IMR-90 (cell line): ENCODE measurements around the gene ZNF33B. TPM values are rescaled to one million over a fixed set of nuclear protein-coding genes. Genes with fewer than 3 reads are reported as not detected.

ENCODE experiments used
- ATAC-seq: fragments of 200-7000 bp; cut with Tn5 transposase; 2 replicates; pipeline ENCODE4 v1.9.1; 2020; ENCODE audit warnings: low read depth, mild to moderate bottlenecking, moderate library complexity
- Bru-seq: library from RNA; stranded (reverse); fragments of 400-500 nt; gene quantifications from one replicate; lab custom pipeline; 2021; lab: Mats Ljungman, UMichigan
- BruChase-seq, 2 experiments: library from RNA; stranded (reverse); fragments of 400-500 nt; gene quantifications; one replicate each; lab custom pipeline; 2021; lab: Mats Ljungman, UMichigan
- BruUV-seq: library from RNA; stranded (reverse); fragments of 400-500 nt; replicated peaks from 2 replicates; lab custom pipeline; 2021; lab: Mats Ljungman, UMichigan
- CTCF ChIA-PET: fragments of 300-600 bp; formaldehyde crosslinking; extraction: SDS; loops from one replicate; lab custom pipeline; 2021; ENCODE audit warnings: antibody characterized with exemption; lab: Yijun Ruan, JAX
- POLR2A ChIA-PET: fragments of 300-600 bp; sonication (Branson Sonifier 250); formaldehyde crosslinking; loops from one replicate; lab custom pipeline; 2022; ENCODE audit warnings: antibody characterized with exemption; ENCODE audit not compliant: unreplicated experiment; lab: Charles Lee
- DNase-seq: peaks from one replicate; pipeline ENCODE4 v3.0.0; 2013
- H2AFZ ChIP-seq: replicated peaks from 2 replicates; pipeline ENCODE3; 2013; ENCODE audit warnings: low read length, mild to moderate bottlenecking; ENCODE audit not compliant: poor library complexity
- H2AK5ac ChIP-seq: 2 replicates; pipeline ENCODE4 v1.6.1; 2013; ENCODE audit warnings: low read depth, low read length, inconsistent platforms
- H2AK9ac ChIP-seq: replicated peaks from 2 replicates; pipeline ENCODE3; 2013; ENCODE audit warnings: mild to moderate bottlenecking, low read depth, low read length, moderate library complexity; ENCODE audit not compliant: poor library complexity
- H2BK120ac ChIP-seq: 2 replicates; pipeline ENCODE4 v1.6.1; 2013; ENCODE audit warnings: low read depth, low read length, inconsistent platforms
- H2BK15ac ChIP-seq: 3 replicates; pipeline ENCODE4 v1.6.1; 2013; ENCODE audit warnings: low read depth, low read length, inconsistent platforms
- H2BK20ac ChIP-seq: 2 replicates; pipeline ENCODE4 v1.6.1; 2013; ENCODE audit warnings: low read depth, mild to moderate bottlenecking, inconsistent platforms, low read length, moderate library complexity
- H2BK5ac ChIP-seq: 2 replicates; pipeline ENCODE4 v1.6.1; 2013; ENCODE audit warnings: mild to moderate bottlenecking, low read depth, low read length, inconsistent platforms; ENCODE audit not compliant: poor library complexity, severe bottlenecking
- H3K14ac ChIP-seq: replicated peaks from 2 replicates; pipeline ENCODE4 v1.6.1; 2013; ENCODE audit warnings: low read depth, low read length, inconsistent platforms
- H3K18ac ChIP-seq: 2 replicates; pipeline ENCODE4 v1.6.1; 2013; ENCODE audit warnings: low read depth, low read length, control low read depth
- H3K23ac ChIP-seq: 2 replicates; pipeline ENCODE4 v1.6.1; 2013; ENCODE audit warnings: low read depth, low read length, inconsistent platforms
- H3K27ac ChIP-seq: 2 replicates; pipeline ENCODE4 v1.5.1; 2013; ENCODE audit warnings: mild to moderate bottlenecking, control low read depth, low read length; ENCODE audit not compliant: insufficient read depth
- H3K27me3 ChIP-seq: 2 replicates; pipeline ENCODE4 v1.6.1; 2013; ENCODE audit warnings: low read length; ENCODE audit not compliant: control insufficient read depth, insufficient read depth
- H3K36me3 ChIP-seq: 2 replicates; pipeline ENCODE4 v1.6.1; 2013; ENCODE audit warnings: low read length, mixed read lengths; ENCODE audit not compliant: control insufficient read depth, insufficient read depth
- H3K4ac ChIP-seq: 2 replicates; pipeline ENCODE4 v1.6.1; 2013; ENCODE audit warnings: low read depth, low read length, inconsistent platforms
- H3K4me1 ChIP-seq: 2 replicates; pipeline ENCODE4 v1.6.1; 2013; ENCODE audit warnings: low read length, mixed read lengths; ENCODE audit not compliant: control insufficient read depth, insufficient read depth
- H3K4me2 ChIP-seq: 2 replicates; pipeline ENCODE4 v1.6.1; 2013; ENCODE audit warnings: low read depth, mild to moderate bottlenecking, control low read depth, low read length, moderate library complexity
- H3K4me3 ChIP-seq: 2 replicates; pipeline ENCODE4 v1.5.1; 2013; ENCODE audit warnings: low read depth, mild to moderate bottlenecking, control low read depth, low read length, moderate library complexity; ENCODE audit not compliant: insufficient read depth
- H3K56ac ChIP-seq: 2 replicates; pipeline ENCODE4 v1.6.1; 2013; ENCODE audit warnings: low read length, inconsistent platforms; ENCODE audit not compliant: insufficient read depth; ENCODE audit errors: extremely low read depth
- H3K79me1 ChIP-seq, 2 experiments: 2 replicates each; pipeline ENCODE4 v1.6.1; 2013; ENCODE audit warnings: low read length in 2 of 2, inconsistent platforms in 1 of 2, low read depth in 1 of 2
- H3K9ac ChIP-seq: 2 replicates; pipeline ENCODE4 v1.6.1; 2013; ENCODE audit warnings: low read depth, low read length, control low read depth
- H3K9me1 ChIP-seq: 2 replicates; pipeline ENCODE4 v1.6.1; 2013; ENCODE audit warnings: low read length, inconsistent platforms; ENCODE audit not compliant: insufficient read depth
- H3K9me3 ChIP-seq: 2 replicates; pipeline ENCODE4 v1.6.1; 2013; ENCODE audit warnings: low read length; ENCODE audit not compliant: control insufficient read depth, insufficient read depth
- H4K20me1 ChIP-seq: 2 replicates; pipeline ENCODE4 v1.6.1; 2013; ENCODE audit warnings: low read length, inconsistent platforms; ENCODE audit not compliant: insufficient read depth
- H4K5ac ChIP-seq: 2 replicates; pipeline ENCODE4 v1.6.1; 2013; ENCODE audit warnings: mild to moderate bottlenecking, low read depth, low read length, control low read depth
- H4K8ac ChIP-seq, 2 experiments: 2 replicates each; pipeline ENCODE4 v1.6.1; 2013; ENCODE audit warnings: low read depth in 2 of 2, low read length in 2 of 2, control low read depth in 1 of 2, inconsistent platforms in 1 of 2
- H4K91ac ChIP-seq: 2 replicates; pipeline ENCODE4 v1.6.1; 2013; ENCODE audit warnings: low read depth, low read length, inconsistent platforms; ENCODE audit not compliant: insufficient read depth
- BHLHE40 ChIP-seq: fragments of 150-350 bp; IDR thresholded peaks from 2 replicates; pipeline ENCODE4 v1.6.1; 2016; ENCODE audit warnings: mild to moderate bottlenecking, low read depth, low read length
- CEBPB ChIP-seq: IDR thresholded peaks from 2 replicates; pipeline ENCODE4 v1.6.1; 2012; ENCODE audit warnings: low read depth, low read length, improper control_type of control experiment
- ELK1 ChIP-seq: fragments of 150-350 bp; IDR thresholded peaks from 2 replicates; pipeline ENCODE4 v1.6.1; 2016; ENCODE audit warnings: low read depth, mild to moderate bottlenecking, low read length, moderate library complexity, borderline replicate concordance
- FOS ChIP-seq: fragments of 150-350 bp; IDR thresholded peaks from 2 replicates; pipeline ENCODE4 v1.6.1; 2016; ENCODE audit warnings: low read depth, low read length
- MAZ ChIP-seq: IDR thresholded peaks from 2 replicates; pipeline ENCODE4 v1.6.1; 2012; ENCODE audit warnings: low read depth, mild to moderate bottlenecking, low read length, improper control_type of control experiment, moderate library complexity, borderline replicate concordance
- MXI1 ChIP-seq: IDR thresholded peaks from 2 replicates; pipeline ENCODE4 v1.6.1; 2012; ENCODE audit warnings: low read depth, mild to moderate bottlenecking, low read length, moderate library complexity, borderline replicate concordance
- POLR2A ChIP-seq: IDR thresholded peaks from 2 replicates; pipeline ENCODE4 v1.6.1; 2012; ENCODE audit warnings: mild to moderate bottlenecking, low read depth, low read length
- SMC3 ChIP-seq: fragments of 150-350 bp; IDR thresholded peaks from 2 replicates; pipeline ENCODE4 v1.6.1; 2016; ENCODE audit warnings: low read depth, mild to moderate bottlenecking, antibody characterized with exemption, low read length, moderate library complexity
- WGBS, 2 experiments: methylation state at CpG; one replicate each; pipeline versions ENCODE4 v1.1.5 to v1.1.7; 2013; ENCODE audit warnings: missing lambda C conversion rate in 2 of 2; ENCODE audit not compliant: insufficient read length in 1 of 2; ENCODE audit errors: extremely low coverage in 2 of 2; 5-methylcytosine and 5-hydroxymethylcytosine counted together
- dilution Hi-C: fragments of 300-500 bp; cut with HindIII; formaldehyde crosslinking; loops from one replicate; pipeline ENCODE4 v1.14.3; 2018; ENCODE audit warnings: low sequenced_read_pairs; ENCODE audit not compliant: unreplicated experiment
- in situ Hi-C: fragments of 300-500 bp; cut with MboI; formaldehyde crosslinking; loops from 3 replicates; pipeline ENCODE4 v1.14.3; 2019; ENCODE audit warnings: low sequenced_read_pairs, inconsistent platforms, mixed read lengths
- intact Hi-C: fragments of 100-400 bp; cut with micrococcal nuclease; formaldehyde crosslinking; loops from 2 replicates; pipeline ENCODE4 v1.10.0; 2022
- long read RNA-seq: library from polyadenylated mRNA; unstranded; transcript quantifications from one replicate; pipeline ENCODE4 v2.0.0, GENCODE V29; 2021; ENCODE audit not compliant: unreplicated experiment
- polyA plus RNA-seq, 3 experiments: library from polyadenylated mRNA; depleted of rRNA; stranded (reverse); fragments of >200 nt; gene quantifications; 2 replicates each; pipeline ENCODE4 v1.2.3, GENCODE V29; 2012; ENCODE audit warnings: low replicate concordance in 1 of 3
- total RNA-seq: library from RNA; depleted of rRNA; stranded (reverse); fragments of >200 nt; gene quantifications from 2 replicates; pipeline ENCODE4 v1.2.3, GENCODE V29; 2012; rRNA removed
- TF ChIP-seq, protein P1 (sequence below): fragments of 150-350 bp; IDR thresholded peaks from 2 replicates; pipeline ENCODE4 v1.6.1; 2017; ENCODE audit warnings: mild to moderate bottlenecking, antibody characterized with exemption, low read length, low read depth

Gene ZNF33B
- 4.5 and 5.0 TPM in 2 replicates for total RNA-seq
- 1.9 and 2.1 TPM in 2 replicates for polyA plus RNA-seq (2012; rRNA removed)
- 0.30 and 0.59 TPM in 2 replicates for polyA plus RNA-seq (2012; cell fraction: cytosol; rRNA removed)
- polyA plus RNA-seq (2012; cell fraction: nucleus; rRNA removed; ENCODE audit: low replicate concordance), result 0.35 and 6.6 TPM in 2 replicates
- percentile 65 among the genes with signal in this experiment for Bru-seq, nascent RNA
- BruChase-seq, experiment 1, labeled RNA remaining after a 6-hour chase, result percentile 65 among the genes with signal in this experiment
- BruChase-seq, experiment 2, labeled RNA remaining after a 2-hour chase, result percentile 60 among the genes with signal in this experiment
- long read RNA-seq, full-length matches to known transcripts, result 3 of 11 reads
- long read RNA-seq, partial matches to known transcripts, result 0 of 11 reads
- long read RNA-seq, other reads (novel, unspliced or antisense), result 8 of 11 reads

DNA sequence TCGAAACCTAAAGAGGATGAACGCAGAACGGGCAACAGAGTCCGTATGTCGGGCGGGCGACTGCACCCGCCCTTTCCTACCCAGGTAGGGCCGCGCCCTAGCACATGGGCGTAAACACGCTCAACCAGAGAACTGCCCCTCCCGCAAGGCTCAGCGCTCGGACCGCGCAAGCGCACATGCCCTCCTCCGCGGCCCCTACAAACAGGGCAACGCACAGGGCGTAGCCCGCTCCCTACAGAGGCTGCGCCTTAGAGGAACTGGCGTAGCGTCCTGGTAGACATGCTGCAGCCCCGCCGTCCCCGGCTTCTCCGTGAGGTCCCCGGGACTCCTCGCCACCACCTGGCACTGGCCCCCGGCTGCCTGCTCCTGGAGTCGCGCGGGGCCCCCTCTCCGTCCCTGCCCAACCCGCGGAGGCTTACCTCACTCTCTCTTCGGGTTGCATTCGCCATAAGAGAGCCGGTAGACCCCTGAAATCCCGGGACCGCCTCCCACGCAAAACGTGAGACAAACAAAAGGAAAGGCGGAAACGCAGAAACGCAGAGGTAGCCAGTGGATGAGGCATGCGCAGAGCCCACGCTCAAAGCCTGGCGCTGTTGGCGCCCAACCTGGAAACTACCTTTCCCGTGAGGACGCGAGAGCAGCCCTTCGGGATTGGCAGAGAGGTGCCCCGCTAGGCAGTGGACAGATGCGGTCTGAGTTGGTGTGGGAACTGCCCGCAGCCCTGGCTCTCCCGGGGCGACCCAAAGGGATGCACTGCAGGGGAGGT lies at the start of gene ZNF33B:
ZNF33B (minus strand) TSS at position 516 of the 766 bp plus-strand sequence. CDS start 1,642 bp downstream, outside the sequence.
- H2BK20ac ChIP-seq, result no peak within 1 kb of the TSS
- H3K14ac ChIP-seq, result peak within 1 kb of the TSS; percentile 93
- H2AK9ac ChIP-seq, result peak within 1 kb of the TSS; percentile 93
- no peak within 1 kb of the TSS for H2BK15ac ChIP-seq
- peak within 1 kb of the TSS; percentile 62 for H3K18ac ChIP-seq
- H2AK5ac ChIP-seq, result 0 out of 2 replicates have a peak within 1 kb of the TSS, but pooled peaks have one; percentile 20
- no peaks in the 10 kb centered on the region for H3K36me3 ChIP-seq
- H4K8ac ChIP-seq, result peak within 1 kb of the TSS; percentile 87 to 99
- H4K20me1 ChIP-seq, result no peaks in the 10 kb centered on the region
- H3K27ac ChIP-seq, result peak within 1 kb of the TSS; percentile 79
- peak within 1 kb of the TSS; percentile 81 for H2BK120ac ChIP-seq
- peak within 1 kb of the TSS; percentile 97 for H4K5ac ChIP-seq
- H3K4me1 ChIP-seq, result peaks cover 1% of the 10 kb centered on the region; the same call in 1 of the 2 replicates
- ChIA-PET POLR2A (no interaction called here), CTCF (no interaction called here)
- in situ Hi-C loops (no loop called here), intact Hi-C loops (loop anchor here (2.0 to 10.0 kb wide), 2 partner anchors 85 to 147 kb away; partner anchors contain the start of gene BMS1), dilution Hi-C loops (no loop called here)
- ATAC-seq, result peak; percentile 99
- H3K4me2 ChIP-seq, result peak within 1 kb of the TSS; percentile 96
- H3K9ac ChIP-seq, result peak within 1 kb of the TSS; percentile 87
- peak; percentile 89 for DNase-seq
- peak within 1 kb of the TSS; percentile 66; the same call in 1 of the 2 replicates for H3K23ac ChIP-seq
- peak within 1 kb of the TSS; percentile 97 for H2AFZ ChIP-seq
- TF ChIP-seq MXI1 (no peak; the same call in 1 of the 2 replicates), CEBPB (no peak), MAZ (peak; percentile 53; the same call in 1 of the 2 replicates), POLR2A (peak; percentile 71; the same call in 1 of the 2 replicates), FOS (no peak), BHLHE40 (peak; percentile 85), ELK1 (no peak), SMC3 (no peak)
- TF ChIP-seq, protein P1, sequence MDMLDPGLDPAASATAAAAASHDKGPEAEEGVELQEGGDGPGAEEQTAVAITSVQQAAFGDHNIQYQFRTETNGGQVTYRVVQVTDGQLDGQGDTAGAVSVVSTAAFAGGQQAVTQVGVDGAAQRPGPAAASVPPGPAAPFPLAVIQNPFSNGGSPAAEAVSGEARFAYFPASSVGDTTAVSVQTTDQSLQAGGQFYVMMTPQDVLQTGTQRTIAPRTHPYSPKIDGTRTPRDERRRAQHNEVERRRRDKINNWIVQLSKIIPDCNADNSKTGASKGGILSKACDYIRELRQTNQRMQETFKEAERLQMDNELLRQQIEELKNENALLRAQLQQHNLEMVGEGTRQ, result no peak
- no peaks in the 10 kb centered on the region for H3K9me3 ChIP-seq
- H3K4ac ChIP-seq, result peak within 1 kb of the TSS; percentile 94
- BruUV-seq, result no TSS peak
- peaks cover 0 to 12% of the 10 kb centered on the region in 2 experiments; a peak in 2 of 4 replicates for H3K79me1 ChIP-seq
- peak within 1 kb of the TSS; percentile 58; the same call in 1 of the 2 replicates for H3K56ac ChIP-seq
- peak within 1 kb of the TSS; percentile 61 for H2BK5ac ChIP-seq
- peak within 1 kb of the TSS; percentile 75 for H4K91ac ChIP-seq
- H3K27me3 ChIP-seq, result no peaks in the 10 kb centered on the region
- no peaks in the 10 kb centered on the region for H3K9me1 ChIP-seq
- H3K4me3 ChIP-seq, result peak within 1 kb of the TSS; percentile 92
- WGBS, 2 experiments, result 1% methylated on average over 24 of the region's 62 CpGs; no CpG with 5 or more reads in 1 of the 2 experiments
